Erythroblast (primary cell): ENCODE measurements around the gene ACTR1A.

Experiments used
- DNase-seq, 2 experiments: peaks; one replicate each; lab custom pipeline; 2025; lab: John Stamatoyannopoulos, UW
- GATA1 ChIP-seq: IDR thresholded peaks from 2 replicates; pipeline ENCODE4 v1.6.1; 2011; ENCODE audit warnings: low read depth, mild to moderate bottlenecking, control low read depth, low read length, moderate library complexity
- POLR2A ChIP-seq: IDR thresholded peaks from 2 replicates; pipeline ENCODE4 v1.6.1; 2011; ENCODE audit warnings: mild to moderate bottlenecking, low read length

ACTR1A gene

DNA sequence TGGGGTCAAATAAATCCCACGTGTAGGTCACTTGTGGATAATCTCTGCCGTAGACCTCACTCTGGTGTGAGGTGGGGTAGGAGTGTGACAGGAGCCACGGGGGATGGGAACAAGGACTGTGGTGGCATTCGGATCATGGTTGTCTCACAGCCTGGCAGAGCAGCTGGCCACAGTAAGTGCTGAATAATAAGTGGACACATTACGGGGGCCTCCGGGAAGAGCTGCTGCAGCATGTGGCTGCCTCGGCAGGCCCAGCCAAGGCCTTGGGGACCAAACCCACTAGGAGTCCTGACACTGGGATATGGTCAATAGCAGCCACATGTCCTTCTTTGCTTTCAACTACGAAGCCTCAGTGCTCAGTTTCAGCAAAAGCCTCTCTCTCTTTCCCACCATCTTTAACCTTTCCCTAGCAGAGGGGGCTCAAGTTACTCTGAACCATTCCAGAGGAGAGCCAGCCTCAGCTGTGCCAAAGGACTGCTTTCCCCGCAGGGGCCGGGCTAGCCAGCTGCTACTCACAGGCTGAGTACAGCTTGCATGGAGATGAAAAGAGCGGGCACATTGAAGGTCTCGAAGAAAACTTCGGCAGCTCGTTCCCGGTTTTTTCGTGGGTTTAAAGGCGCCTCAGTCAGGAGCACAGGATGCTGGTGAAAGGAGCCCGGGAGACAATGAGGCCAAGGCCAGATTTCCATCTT lies 17.3 kb downstream of the ACTR1A start:
- TF ChIP-seq GATA1 (no peak), POLR2A (no peak)
- no peak for DNase-seq

DNA sequence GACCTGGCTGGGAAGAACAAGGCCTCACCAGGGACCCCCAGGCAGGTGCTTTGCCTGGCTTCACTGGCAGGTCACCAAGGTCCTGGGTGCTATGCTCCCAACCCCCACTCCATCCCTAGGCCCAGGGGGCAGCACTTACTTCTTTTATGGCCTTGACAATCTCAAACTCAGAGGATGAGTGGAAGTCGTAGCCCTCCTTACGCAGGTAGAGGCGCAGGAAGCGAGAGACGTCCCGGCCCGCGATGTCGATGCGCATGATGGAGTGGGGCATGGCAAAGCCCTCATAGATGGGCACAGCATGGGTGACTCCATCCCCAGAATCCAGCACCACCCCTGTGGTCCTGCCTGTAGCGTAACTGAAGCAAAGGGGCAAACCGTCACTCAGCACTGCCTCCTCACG lies 18.5 kb downstream of the ACTR1A start:
- DNase-seq = no peak
- no peak for TF ChIP-seq POLR2A
- no peak for TF ChIP-seq GATA1

- TF ChIP-seq GATA1 = no peak
- no peak for TF ChIP-seq POLR2A
- DNase-seq = no peak
Observed at GRCh38 chr10:102480396-102480795, 22.1 kb downstream of the ACTR1A start.

DNA sequence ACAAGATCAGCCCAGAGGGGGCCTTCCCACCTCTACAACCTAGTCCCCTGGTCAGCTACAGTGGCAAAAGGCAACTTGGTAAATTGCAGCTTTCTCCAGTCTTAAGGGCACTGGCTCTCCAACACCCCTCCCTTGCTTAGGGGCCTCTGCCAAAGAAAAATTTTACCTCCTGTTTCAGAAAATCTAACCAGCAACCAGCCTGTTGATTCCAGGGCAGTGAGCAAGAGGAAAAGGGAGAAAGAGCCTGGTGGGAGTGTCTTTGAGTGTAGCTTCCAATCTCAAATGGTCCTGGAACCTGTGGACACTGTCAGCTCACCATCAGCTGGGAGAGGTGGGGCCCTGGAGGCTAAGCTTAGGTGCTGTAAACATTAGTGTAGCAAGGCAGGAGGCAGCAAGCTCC lies 22.9 kb downstream of the ACTR1A start:
- DNase-seq = no peak
- no peak for TF ChIP-seq POLR2A
- TF ChIP-seq GATA1 = no peak

- no peak for DNase-seq
- TF ChIP-seq POLR2A (no peak), GATA1 (no peak)
Observed at GRCh38 chr10:102476466-102477141, 25.9 kb downstream of the ACTR1A start.

- TF ChIP-seq POLR2A (no peak), GATA1 (no peak)
Observed at GRCh38 chr10:102475451-102476040, 27.0 kb downstream of the ACTR1A start.

DNA sequence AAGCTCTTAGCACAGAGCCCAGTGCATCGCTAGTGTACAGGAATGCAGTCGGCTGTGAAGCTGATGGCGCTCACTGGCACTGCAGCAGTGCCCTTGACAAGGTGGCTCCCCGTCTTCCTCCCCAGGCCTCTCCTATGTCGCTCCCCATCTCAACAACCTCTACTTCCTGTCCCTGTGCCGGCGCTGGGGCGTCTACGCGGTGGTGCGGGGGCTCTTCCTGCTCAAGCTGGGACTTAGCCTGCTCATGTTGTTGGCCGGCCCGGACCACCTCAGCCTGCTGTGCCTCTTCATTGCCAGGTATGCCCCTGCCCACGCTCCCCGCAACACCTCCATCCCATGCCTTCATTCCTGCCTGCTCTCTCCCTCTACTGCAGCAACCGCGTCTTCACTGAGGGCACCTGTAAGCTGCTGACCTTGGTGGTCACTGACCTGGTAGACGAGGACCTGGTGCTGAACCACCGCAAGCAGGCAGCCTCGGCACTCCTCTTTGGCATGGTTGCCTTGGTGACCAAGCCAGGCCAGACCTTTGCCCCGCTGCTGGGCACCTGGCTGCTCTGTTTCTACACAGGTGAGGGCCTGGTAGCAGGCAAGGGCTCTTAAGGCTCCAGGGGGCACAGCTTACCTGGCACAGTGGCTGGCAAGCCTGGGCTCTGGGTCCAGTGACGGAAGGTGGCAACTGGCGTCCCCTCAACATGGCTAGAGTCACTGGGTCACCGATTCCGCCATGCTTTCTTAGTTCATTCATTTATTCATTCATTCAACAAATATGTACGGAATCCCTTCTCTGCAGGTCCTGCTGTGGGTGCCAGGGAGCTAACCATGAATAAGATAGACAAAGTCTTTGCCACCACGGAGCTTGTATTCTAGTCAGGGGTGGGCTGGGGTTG lies 28.8 kb downstream of the ACTR1A start:
- no peak for DNase-seq
- TF ChIP-seq POLR2A (no peak), GATA1 (no peak)

More at GRCh38 chr10:102475451-102476040, 27.0 kb downstream of the ACTR1A start:
- no peak for DNase-seq

DNA sequence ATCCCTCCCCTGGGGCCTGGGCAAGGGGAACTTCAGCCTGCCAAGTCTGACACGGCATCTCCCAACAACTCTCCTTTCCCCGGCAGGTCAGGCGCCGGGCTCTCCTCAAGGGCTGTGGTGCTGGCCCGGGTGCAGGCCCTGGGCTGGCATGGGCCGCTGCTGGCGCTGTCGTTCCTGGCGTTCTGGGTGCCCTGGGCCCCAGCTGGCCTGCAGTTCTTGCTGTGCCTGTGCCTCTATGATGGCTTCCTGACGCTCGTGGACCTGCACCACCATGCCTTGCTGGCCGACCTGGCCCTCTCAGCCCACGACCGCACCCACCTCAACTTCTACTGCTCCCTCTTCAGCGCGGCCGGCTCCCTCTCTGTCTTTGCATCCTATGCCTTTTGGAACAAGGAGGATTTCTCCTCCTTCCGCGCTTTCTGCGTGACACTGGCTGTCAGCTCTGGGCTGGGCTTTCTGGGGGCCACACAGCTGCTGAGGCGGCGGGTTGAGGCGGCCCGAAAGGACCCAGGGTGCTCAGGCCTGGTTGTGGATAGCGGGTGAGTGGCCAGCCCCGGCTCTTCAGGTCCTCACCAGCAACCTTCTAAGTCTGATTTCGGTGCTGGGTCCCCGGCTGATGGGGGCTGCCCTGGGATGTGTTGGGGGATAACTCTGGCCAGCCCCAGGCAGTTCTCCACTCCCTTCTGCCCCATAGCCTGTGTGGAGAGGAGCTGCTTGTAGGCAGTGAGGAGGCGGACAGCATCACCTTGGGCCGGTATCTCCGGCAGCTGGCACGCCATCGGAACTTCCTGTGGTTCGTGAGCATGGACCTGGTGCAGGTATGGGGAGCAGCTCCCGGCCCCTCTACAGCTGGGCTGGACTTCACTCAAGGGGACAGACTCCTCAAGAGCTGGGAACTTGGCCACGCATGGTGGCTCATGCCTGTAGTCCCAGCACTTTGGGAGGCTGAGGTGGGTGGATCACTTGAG lies 31.6 kb downstream of the ACTR1A start:
- no peak for TF ChIP-seq POLR2A
- TF ChIP-seq GATA1 = no peak

GRCh38 chr10:102468683-102469082 lies 33.8 kb downstream of the ACTR1A start:
- TF ChIP-seq GATA1 (no peak), POLR2A (no peak)
- no peak for DNase-seq

More for the DNA sequence above, 31.6 kb downstream of the ACTR1A start:
- DNase-seq = no peak

DNA sequence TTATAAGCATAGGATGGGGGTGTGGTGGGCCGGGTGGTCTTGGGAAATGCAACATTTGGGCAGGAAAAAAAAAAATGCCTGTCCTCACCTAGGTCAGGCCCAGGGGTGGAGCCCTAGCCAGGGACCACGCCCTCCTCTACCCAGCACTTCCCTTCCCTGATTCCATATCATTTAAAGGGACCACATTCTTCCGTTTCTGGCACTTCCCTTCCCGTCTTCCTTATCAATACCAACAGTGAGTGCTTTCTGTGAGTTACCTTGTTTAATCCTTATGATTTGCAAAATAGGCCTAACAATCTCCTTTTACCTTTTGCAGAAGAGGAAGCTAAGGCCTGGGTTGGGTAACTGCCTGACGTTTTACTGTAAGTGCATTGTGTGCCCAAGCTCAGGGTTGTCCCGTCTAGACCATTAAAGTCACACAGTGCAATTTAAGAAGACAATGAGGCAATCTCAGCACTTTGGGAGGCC lies 34.5 kb downstream of the ACTR1A start:
- TF ChIP-seq POLR2A = no peak
- no peak for TF ChIP-seq GATA1
- DNase-seq = peak in 1 of 2 experiments; percentile 26

- DNase-seq = no peak
- no peak for TF ChIP-seq GATA1
- no peak for TF ChIP-seq POLR2A
Observed at GRCh38 chr10:102467318-102467717, 35.2 kb downstream of the ACTR1A start.

DNA sequence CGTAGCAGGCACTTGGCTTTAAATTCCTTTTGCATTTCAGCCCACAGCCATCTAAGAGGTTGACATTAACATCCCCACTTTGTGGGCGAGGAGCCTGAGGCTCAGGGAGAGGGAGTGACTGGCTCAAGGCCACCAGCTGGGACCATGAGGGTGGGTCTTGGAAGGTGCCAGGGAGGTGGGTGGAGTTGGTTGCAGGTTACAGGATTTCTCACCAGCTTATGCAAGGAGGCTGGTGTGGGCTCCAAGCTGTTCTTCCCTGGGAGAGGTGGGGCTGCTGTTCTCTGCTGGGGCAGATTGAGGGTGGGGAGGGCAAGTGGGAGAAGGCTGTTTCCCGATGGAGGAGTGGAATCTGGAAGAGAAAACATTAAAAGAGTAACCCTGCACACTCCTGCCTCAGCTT lies 37.0 kb downstream of the ACTR1A start:
- no peak for DNase-seq
- TF ChIP-seq POLR2A = no peak
- TF ChIP-seq GATA1 = no peak

DNA sequence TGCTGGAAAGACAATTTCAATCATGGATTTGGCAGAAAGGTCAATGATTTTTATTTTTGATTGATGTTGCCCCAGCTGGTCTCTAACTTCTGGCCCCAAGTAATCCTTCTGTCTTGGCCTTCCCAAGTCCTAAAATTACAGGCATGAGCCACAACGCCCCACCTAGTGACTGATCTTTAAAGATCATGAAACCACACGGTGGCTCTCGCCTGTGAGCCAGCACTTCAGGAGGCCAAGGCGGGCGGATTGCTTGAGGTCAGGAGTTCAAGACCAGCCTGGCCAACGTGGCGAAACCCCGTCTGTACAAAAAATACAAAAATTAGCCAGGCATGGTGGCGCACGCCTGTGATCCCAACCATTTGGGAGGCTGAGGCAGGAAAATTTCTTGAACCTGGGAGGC lies 38.5 kb downstream of the ACTR1A start:
- no peak for DNase-seq
- TF ChIP-seq POLR2A = no peak
- no peak for TF ChIP-seq GATA1
